AG10803 (cell line): ENCODE results near the gene UBE2J1.

Experiments used
- DNase-seq: peaks from one replicate; pipeline ENCODE4 v3.0.0; 2010; ENCODE audit warnings: low read depth
- H3K4me3 ChIP-seq: 2 replicates; pipeline ENCODE4 v1.5.1; 2011; ENCODE audit warnings: mild to moderate bottlenecking, low read length, control low read depth
- TF ChIP-seq, protein P1 (sequence below): conservative IDR thresholded peaks from 2 replicates; pipeline ENCODE4 v1.5.1; 2011; ENCODE audit warnings: mild to moderate bottlenecking, low read length, control low read depth, inconsistent platforms

Gene UBE2J1

GRCh38 chr6:89353702-89354392 is 1.3 kb upstream of the UBE2J1 start:
- no peak for DNase-seq
- no peak overlapping the region for H3K4me3 ChIP-seq
- TF ChIP-seq, protein P1, sequence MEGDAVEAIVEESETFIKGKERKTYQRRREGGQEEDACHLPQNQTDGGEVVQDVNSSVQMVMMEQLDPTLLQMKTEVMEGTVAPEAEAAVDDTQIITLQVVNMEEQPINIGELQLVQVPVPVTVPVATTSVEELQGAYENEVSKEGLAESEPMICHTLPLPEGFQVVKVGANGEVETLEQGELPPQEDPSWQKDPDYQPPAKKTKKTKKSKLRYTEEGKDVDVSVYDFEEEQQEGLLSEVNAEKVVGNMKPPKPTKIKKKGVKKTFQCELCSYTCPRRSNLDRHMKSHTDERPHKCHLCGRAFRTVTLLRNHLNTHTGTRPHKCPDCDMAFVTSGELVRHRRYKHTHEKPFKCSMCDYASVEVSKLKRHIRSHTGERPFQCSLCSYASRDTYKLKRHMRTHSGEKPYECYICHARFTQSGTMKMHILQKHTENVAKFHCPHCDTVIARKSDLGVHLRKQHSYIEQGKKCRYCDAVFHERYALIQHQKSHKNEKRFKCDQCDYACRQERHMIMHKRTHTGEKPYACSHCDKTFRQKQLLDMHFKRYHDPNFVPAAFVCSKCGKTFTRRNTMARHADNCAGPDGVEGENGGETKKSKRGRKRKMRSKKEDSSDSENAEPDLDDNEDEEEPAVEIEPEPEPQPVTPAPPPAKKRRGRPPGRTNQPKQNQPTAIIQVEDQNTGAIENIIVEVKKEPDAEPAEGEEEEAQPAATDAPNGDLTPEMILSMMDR: no peak

DNA sequence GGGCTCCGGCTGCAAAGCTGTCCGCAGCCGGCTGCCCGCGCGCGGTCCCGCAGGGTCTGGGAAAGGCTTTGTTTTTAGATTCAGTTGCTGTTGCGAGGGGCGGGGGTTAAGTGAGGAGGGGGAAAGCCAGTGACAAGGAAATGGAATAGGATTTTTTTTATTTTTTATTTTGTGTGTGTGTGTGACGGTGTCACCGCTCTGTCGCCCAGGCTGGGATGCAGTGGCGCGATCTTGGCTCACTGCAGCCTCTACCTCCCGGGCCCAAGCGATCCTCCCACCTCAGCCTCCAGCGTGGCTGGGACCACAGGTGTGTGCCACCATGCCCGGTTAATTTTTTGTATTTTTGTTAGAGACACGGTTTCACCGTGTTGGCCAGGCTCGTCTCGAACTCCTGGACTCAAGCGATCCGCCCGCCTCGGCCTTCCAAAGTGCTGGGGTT is 615 bp upstream of the UBE2J1 start:
- DNase-seq: no peak
- TF ChIP-seq, protein P1: no peak
- H3K4me3 ChIP-seq: peak overlapping the region; percentile 89

GRCh38 chr6:89351671-89352277 is 748 bp downstream of the UBE2J1 start:
- TF ChIP-seq, protein P1: no peak
- no peak for DNase-seq
- H3K4me3 ChIP-seq: peak overlapping the region; percentile 89

DNA sequence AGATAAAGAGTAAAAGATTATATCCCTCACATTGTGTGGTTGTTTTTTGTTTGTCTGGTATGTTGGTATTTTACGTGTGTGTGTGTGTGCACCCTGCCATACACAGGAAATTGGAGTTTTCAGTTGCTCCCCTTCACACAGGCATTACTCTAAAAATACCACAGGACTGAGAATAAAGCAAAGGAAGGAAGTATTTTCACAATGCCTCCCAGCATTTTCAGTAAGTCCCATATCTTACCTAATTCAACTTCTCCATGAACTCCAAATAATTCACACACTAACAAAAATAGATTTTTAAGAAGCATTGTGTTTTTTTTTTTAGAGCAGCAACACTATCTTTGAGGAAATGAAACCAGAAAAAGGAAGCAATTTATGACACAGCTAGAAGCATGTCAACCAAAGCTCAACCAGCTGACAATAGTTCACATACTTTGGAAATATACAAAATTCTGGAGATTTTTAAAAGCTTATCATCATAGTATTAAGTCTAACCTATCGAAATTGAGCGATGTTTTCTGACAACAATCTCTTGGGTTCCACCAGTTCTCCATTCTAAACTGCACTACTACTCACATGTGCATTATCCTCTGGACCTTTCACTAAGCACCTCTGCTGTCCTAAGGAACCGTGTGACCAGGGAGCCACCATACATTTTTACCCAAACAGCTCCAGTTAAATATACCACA is 2.1 kb downstream of the UBE2J1 start:
- H3K4me3 ChIP-seq: peak overlapping the region; percentile 26
- DNase-seq: peak; percentile 55
- TF ChIP-seq, protein P1: no peak

DNA sequence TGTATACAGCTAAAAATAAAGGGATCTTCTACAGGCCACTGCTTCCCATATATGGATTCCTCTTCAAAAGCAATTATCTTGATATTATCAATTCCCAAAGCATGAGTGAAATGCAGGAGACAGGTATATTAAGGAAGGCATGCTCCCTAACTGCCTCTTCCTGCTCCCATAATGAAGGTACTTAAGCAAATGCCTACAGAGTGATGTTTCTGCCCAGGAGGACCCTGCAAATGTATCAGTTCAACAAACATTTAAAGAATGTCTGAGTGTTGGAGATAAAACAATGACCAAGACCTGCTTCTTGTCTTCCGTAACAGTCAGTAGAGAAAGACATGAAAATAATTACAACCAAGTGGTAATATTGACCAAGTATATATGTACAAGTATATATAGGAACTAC is 4.2 kb downstream of the UBE2J1 start:
- DNase-seq: no peak
- H3K4me3 ChIP-seq: no peak overlapping the region
- TF ChIP-seq, protein P1: no peak

DNA sequence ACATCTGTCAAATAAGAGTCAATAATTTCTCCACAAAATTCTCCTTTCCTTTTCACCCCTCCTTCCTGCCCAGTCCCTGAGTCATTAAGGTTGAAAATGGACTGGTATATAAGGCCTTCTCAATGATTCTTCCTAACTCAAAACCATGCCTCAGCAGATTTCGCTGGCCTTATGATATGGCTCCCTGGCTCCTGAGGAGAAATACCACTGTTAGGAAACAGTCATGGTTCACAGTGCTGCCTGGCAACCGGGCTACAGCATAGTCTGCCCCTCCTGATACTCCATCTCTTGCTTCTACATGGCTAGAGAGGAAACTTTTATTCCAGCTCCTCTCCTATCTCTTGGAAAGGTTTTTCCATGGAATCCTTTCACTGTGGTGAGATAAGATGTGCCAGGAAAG is 4.7 kb downstream of the UBE2J1 start:
- TF ChIP-seq, protein P1: no peak
- no peak for DNase-seq
- no peak overlapping the region for H3K4me3 ChIP-seq
